Stimulated activated CD4-positive, alpha-beta T cell treated with anti-CD3 and anti-CD28 coated beads, Interleukin-1b, Interleukin-23, amount 100 ng/mL, for 4 hours (primary cell): ENCODE data around the gene TAF4.
"Not testable (repeated sequence)": the region's sequence is repeated elsewhere in the genome, so short reads cannot be mapped to it uniquely, and the experiment has no call there.

Experiments
- DNase-seq, 2 donors: peaks; one replicate each; pipeline ENCODE4 v3.0.0-alpha.2; 2020; ENCODE audit warnings: low read depth in 2 of 2

Gene TAF4

DNA sequence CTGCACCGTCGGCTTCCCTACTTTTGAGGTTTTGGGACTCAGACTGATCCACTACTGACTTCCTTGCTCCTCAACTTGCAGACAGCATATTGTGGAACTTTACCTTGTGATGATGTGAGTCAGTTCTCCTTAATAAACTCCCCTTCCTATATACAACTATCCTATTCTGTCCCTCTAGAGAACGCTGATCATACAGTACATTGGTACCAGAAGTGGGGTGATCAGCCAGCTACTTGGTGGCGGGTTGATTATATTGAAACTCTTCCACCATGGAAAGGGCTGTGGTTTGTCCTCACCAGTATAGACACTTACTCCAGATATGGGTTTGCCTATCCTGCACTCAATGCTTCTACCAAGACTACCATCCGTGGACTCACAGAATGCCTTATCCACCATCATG is 7.6 kb upstream of the TAF4 start:
- DNase-seq: no peak

DNA sequence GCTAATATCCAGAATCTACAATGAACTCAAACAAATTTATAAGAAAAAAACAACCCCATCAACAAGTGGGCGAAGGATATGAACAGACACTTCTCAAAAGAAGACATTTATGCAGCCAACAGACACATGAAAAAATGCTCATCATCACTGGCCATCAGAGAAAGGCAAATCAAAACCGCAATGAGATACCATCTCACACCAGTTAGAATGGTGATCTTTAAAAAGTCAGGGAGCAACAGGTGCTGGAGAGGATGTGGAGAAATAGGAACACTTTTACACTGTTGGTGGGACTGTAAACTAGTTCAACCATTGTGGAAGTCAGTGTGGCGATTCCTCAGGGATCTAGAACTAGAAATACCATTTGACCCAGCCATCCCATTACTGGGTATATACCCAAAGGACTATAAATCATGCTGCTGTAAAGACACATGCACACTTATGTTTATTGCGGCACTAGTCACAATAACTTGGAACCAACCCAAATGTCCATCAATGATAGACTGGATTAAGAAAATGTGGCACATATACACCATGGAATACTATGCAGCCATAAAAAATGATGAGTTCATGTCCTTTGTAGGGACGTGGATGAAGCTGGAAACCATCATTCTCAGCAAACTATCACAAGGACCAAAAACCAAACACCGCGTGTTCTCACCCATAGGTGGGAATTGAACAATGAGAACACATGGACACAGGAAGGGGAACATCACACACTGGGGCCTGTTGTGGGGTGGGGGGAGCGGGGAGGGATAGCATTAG is 6.2 kb upstream of the TAF4 start:
- DNase-seq: not testable (repeated sequence)

DNA sequence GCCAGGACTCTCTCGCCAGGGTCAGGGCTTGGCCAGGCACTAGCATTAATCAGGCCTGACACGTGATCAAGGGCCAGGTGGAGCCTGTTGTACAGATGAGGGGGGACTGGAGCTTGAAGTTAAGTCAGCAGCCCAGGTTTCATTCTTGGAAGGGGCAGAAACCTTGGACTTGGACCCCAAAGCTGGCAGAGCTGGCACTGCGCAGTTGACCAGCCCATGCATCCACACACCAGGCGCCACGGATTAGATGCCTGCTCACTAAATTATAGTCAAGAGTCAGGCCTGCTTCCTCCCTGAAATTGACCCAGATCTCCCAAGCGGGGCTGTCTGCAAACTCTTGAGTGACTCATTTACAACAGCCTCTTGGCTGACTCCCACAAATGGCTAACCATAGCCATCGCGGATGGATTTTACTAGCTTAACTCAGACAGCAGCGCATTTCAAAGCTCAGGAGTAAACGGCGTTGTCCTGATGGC is 4.1 kb upstream of the TAF4 start:
- DNase-seq: no peak

DNA sequence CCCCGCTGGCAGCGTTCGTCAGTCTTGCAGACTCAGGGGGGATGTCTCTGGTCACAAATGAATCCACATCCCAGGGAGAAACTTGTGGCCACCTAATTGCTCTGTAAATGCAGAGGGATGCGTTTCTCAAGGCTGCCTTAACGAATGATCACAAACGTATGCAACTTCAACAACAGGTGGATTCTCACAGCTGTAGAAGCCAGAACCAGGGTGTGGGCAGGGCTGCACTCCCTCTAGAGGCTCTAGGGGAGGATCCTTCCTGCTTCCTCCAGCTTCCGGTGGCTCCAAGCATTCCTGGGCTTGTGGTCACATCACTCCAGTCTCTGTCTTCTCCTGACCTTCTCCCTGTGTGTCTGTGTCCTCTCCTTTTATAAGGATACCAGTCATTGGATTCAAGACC is 3.3 kb upstream of the TAF4 start:
- DNase-seq: no peak

DNA sequence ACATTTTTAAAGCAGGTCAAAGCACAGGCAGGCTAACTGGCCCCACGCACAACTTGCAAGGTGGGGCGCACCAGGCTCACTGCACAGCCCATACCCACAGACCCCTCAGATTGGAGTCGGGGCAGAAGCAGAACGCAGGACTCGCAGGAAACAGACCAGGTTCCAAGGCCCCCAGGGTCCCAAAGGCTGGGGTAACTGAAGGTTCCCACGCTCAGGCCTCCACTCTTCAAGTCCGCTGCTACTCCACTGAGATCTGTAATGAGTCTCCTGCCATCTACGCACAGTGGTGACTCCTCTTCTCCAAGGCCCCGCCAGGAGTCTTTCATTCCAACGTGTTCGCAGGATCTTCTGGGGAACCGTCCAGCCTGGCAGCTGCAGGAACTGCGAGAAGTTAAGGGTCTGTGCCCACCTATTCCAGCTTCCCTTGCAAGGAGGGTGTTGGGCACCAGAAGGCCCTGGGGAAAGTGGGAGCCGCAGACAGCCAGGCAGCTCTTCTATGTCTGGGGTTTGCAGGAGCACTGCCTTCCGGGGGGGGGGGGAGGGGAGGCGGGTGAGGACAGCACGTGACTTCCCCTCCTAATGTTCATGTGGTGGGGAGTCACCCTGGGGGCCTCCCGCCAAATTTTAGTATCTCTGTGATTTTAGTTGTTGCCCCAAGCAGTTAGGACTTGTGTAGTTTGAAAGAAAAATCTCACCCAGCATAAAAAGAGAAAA is 2.0 kb upstream of the TAF4 start:
- no peak for DNase-seq

DNA sequence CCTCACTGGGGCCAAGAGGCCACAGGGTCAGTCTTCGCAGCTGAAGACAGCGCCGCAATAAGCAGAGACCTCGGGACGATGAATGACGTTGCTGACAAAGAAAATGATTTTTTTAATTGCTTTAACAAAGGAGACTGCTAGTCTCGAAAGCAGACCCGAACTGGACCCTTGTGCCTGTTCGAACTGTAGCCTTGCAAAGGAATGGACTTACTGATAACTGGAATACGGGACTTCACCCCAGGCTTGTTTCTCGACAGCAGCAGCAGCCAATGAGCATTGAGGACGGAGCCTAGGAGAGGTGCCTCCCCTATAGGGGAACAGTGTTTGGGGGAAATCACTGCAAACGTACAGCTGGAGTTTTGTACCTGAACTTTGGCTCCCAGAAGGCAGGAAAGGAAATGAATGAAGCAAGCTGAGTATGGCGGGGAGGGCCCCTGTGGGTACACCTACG is 1.3 kb upstream of the TAF4 start:
- DNase-seq: no peak

DNA sequence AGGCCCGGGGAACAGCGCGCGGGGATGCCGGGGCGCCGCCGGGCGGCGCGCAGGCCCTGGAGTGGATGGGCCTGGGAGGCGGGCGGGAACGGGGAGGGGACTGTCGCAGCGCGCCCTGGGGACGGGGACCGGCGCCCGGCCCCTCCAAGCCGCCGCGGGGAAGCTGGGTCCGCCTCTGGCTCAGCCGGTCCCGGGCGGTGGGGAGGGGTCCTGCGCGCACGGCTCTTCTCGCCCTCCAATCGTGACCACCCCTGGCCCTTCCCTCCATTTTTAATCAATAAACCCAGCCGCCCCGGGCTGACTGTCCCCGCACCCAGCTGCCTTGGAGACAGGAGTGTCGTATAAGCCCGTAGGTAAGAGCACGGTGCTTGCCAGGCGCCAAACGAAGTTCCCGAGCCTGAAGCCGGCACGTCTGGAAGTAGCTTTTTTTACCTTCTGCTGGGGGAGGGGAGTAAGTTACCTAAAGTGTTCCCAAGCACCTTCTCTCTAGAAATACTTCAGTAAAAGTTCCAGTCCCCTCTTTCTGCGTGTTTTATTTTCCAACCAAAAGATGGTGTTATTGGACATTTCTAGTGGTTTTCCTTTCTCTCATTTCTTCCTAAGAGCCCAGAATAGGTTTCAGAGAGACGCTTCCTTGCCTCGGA is 780 bp upstream of the TAF4 start:
- DNase-seq: peak in 1 of 2 donors; percentile 46

DNA sequence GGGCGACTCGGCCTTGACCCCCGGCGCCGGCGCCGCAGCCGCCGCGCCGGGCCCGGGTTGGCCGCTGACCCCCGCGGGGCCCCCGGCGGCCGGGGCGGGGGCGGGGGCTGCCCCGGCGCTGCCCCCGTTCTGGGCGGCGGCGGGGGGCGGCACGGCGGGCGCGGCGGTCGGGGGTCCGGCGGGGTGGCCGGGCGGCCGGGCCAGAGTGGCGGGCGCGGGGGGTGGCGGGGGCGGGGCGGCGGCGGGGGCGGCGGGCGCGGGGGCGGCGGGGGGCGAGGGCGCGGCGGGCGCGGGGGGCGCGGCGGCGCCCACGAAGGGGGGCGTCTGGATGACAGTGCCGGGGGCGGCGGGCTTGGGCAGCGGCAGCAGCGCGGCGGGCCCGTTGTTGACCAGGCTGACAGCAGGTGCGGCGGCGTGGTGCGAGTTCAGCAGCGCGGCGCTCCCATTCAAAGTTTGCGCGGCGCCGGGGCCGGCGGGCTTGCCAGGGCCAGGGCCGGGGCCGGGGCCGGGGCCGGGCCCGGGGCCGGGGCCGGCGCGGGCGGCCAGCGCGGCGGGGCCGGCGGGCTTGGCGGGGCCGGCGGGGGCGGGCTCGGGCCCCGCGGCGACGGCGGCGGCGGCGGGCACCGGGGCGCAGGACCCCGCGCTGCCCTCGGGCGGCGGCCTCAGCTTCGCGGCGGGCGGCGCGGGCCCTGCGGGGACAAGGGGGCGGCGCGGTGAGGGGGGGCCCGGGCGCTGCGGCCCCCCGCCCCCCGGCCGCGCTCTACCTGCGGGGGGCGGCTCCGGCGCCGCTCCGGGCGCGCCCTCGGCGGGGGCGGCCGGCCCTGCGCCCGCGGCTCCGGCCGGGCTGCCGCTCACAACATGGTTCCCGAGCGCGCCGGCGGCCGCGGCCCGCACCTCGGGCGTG is 659 bp downstream of the TAF4 start:
- DNase-seq: no peak

DNA sequence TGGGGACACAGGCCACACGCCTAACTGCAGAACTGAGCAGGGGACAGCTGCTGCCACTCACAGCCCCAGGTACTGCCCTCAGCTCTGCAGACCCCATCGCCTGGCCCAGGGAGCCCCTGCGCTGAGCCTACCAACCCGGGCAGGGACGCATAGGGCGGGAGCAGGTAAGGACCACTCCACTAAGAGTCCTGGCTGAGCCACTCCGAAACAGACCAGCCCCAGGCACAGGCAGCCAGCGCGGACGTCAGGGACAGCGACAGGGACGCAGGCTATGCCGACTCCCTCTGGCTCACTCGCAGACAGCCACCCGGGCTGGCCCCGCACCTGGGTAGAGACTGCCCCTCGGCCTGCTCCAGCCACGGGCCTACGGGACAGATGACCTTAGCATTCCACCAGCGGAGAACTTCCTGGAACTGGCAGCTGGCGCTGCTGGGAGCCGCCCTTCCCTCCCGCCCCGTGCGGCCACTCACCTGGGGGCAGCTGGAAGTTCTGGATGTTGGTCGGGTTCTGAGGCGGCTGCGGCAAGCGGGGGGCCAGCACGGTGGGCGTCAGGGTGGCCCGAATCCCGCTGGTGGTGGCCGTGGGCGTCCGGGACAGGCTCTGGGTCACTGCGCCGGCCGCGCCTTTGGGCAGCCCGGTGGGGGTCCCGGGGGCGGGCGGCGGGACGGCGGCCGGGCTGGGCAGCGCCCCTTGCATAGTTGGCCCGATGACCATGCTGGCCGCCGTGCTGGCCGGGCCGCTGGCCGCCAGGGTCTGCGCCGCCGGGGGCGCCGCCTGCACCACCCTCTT is 1.5 kb downstream of the TAF4 start:
- DNase-seq: no peak

DNA sequence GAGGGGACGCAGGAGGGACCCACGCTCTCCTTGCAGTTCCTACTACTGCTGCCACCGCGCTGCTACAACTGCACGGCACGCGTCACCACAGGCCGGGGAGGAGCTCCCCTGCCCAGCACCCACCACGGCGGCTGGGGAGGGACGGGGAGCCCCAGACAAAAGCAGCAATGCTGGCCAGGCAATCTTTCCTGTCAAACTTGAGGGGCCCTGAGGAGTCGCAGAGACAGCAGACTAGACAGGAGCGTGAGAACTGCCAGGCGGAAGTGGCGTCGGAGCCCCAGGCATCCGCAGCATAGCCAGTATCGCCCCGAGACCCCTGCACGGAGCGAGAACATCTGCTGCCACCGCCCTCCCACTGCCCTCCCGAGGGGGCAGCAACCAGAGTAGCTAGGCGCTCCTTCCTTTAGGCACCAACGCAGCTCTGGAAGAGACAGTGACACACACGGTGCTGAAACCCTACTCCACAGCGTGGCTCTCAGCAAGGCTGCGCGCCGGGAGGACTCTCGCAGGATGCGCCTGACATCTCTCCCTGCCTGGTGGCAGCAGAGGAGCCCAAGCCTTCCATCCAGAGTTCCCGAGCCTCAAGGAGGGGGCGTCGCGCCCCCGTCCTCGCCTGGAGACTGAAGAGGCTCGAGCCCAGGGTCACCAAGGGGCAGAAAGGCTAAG is 2.2 kb downstream of the TAF4 start:
- no peak for DNase-seq

DNA sequence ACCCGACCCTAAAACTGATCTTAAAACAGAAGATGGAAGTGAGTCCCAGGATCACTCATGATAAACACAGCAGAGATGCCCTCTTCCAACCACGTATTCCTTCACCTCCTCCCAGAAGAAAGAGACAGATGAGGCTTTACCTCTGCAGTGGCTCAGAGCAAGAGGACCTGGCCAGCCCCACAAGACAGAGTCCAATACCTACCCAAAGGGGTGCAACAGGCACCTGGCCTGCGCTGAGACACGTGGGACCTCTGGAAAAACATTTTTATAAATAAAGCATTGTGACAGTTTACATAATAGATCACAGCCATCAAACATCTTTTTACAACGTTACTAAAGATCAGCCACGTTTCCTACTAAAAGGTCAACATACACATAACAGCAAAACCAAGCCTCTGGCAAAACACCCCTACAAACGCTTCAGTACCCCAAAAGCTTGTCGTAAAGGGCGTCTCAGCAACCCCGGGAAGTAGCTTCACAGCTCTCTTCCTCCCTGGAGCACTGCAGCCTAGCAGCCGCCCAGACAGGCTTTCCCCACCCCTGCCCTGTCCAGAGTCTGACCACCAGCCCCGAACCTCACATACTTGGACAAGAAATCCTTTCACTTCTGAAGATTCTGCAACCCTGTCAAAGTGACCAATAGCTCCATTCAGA is 2.9 kb downstream of the TAF4 start:
- DNase-seq: no peak

DNA sequence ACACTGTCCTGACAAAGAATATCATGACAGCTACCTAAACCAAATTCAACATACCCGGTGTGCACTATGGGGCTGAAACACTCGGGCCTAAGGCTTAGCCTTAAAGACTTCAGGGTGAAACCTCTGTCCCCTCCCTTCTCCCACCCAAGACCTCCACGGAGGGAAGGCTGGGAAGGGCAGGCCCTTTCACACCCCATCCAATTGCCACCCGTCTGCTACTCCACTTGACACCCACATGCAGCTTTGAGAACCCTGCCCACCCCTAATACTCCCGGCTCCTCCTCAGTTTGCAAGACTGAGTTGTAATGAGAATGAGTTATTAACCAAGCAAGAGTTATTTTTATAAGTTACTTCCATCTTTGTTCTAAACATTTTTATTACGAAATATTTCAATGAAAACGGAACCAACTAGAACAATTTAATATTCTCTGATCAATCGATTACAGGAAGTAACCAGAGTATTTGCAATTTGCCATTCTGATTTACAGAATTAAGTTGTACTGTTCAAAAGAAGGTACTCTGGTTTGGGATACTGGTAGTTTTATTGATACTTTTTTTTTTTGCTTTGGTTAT is 3.7 kb downstream of the TAF4 start:
- no peak for DNase-seq

DNA sequence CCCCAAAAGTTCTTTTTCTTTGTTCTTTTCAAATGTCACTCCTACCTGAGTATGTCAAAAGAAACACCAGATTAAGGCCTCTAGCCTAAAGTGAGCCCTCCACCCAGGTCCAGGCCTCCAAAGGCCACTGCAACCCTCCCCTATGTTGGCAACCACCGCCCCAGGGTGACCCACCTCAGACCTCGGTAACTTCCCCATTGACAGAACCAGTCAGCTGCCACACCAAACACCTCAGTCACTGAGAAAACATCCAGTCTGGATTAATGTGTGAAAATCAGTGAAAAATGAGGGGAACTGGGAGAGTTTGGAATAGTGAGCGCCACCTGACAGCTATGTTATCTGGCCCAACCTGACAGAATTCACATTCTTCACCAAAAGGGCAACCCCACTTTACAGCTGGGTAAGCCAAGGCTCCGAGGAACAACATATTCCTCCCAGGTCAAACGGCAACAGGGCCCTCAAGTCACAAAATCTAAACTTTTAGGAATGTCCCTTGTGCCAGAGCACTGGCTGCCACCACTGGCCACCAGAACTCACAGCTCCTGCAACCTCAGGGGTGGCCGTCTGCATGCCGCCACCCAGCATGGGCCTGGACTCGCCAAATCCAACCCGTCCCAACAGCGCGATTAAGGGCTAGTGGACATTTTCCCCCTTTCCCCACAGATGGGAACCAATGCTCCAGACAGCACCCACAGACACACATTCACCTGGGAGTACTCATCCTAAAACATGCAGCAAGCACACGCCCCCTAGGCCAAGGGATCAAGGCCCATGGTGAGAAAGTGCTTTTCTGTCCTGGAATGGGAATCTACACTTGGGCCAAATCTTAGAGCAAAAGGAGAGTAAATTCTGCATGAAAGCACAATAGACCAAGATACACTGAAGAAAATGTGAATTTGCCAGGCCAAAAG is 4.8 kb downstream of the TAF4 start:
- no peak for DNase-seq

DNA sequence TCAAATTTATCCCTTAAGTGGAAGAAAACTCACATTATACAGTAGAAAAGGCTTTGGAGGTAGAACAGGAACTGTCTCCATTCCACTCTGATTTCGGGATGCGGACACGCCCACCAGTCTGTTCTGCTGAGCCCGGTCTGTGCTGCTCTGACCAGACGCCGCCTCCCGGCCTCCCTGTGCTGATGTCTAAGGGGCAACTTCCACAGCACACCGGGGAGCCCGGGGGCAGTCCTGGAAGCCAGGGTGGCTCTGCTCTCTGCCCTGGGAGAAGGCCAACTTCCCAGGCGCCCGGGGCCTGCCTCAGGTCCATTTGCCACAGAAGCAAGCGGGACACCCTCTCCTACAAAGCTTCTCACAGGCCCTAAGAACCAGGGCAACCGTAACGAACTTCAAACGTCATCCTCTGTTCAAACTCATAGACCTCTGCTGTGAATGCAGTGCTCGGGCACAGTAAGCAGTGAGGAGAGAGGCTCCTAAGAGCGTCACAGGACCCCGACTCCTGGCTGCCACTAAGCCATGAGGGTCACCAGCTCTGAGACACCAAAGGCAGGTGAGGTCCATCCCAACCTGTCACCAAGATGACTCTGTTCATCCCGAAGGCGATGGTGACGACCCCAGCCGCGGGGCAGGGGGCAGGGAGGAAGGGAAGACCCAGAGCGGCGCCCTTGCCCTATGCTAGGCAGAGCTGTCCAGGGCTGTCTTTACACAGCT is 5.6 kb downstream of the TAF4 start:
- no peak for DNase-seq

DNA sequence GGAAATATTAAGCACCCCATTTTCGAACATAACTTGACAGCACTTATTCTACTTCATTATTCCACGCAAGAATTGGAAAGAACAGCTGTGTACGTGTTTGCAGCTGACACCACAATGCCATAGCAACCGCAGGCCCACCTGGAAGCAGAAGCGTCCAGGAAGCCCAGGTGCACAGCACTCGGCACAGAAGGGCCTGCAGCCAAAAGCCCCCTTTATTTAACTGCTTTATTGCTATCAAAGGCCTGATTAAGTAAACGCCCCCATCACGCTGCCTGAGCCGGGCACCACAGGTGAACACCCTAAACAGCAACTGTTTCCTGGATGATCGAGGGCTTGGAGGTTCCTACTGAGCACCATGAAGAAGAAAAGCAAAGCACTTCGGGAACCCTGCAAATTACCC is 6.3 kb downstream of the TAF4 start:
- DNase-seq: no peak

DNA sequence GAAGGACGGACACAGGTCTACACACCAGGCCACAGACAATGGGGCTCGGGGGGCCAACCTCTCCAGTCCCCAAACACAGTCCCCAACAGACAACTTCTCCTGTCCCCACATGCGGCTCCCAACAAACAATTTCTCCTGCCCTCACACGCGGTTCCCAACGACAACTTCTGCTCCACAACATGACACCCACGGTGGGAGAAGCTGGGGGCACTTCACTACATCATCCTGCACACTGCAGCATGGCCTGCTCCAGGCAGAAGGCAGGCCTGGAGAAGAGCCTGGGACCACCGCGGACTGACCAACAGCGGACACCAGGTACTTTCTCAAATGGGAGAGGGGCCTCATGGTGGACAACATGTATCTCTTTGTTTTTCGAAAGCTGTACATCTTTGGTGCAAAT is 6.7 kb downstream of the TAF4 start:
- DNase-seq: no peak

DNA sequence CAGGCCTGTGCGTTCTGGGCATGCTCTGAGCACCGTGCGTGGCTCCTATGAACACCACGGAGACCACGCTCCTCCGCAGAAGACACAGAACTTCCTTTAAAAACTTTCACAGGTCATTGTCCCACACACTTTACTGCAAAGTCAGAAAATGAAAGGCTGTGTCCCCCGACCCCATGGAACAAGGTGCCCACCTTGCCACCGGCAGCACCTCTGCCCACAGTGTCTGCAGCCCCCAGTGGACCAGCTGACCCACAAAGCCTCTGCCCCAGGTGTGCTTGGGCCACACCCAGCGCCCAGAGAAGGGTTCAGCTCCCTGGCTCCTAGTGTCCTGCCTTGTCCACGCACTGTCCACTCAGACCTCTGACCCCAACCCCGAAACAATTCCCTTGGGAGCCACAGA is 8.7 kb downstream of the TAF4 start:
- no peak for DNase-seq

DNA sequence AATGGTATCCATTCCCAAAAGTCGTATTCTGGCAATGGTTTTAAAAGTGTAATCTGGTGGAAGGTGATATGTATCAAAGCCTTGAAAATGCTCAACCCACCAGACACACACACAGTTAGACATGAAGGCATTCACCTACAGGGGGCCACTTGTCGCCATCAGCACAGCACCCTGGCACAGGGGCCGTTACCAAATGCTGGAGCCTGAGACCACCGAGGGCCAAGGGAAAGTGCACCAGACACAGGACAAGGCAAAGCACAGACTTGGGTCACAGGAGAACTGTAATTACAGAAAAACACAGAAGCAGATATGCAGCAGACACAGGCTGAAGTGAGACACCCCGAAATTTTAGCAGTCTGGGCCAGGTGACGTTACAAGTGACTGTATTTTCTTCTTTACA is 9.3 kb downstream of the TAF4 start:
- DNase-seq: no peak
